UCSD-AML1 (cell line): ENCODE results near the gene SULT1C3.
"Not testable (repeated sequence)": the region's sequence is repeated elsewhere in the genome, so short reads cannot be mapped to it uniquely, and the experiment has no call there.

Experiments
- DNase-seq: peaks from one replicate; lab custom pipeline; 2025; ENCODE audit not compliant: unreplicated experiment; lab: John Stamatoyannopoulos, UW

SULT1C3 gene

GRCh38 chr2:108243566-108243965 is 3.8 kb downstream of the SULT1C3 start:
- DNase-seq = no peak

DNA sequence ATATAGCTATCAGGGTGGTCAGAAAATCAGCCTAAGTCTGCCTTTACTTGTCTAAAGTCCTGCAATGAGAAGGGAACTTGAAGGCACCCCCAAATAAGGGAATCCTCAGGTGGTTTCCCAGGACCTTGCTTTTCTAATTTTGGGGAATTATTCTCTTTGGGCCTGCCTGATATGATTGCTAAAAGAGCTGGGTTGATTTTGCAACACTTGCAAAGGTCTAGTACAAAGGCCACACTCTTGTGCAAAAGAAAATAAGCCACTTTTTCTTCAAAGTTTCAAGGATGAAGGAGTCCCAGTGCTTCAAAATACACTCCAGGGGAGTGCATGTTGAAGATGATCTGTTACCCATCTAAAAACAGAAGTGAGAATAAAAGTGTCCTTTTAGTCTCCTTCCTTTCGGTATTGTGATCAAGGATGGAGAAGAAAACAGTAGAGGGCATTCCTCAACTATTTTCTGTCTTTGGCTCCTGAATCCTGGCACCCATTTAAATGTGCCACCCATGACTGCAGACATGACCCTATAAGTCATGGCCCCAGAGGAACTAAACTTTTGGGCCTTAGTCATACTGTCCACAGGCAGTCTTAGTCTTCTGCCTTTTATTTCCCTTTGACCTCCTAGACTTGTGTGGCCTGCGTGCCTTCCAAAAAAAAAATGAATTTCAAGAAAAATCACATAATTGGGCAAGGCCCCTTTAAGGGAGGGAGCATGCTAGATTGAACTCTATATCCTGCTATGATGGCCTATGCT is 5.1 kb downstream of the SULT1C3 start:
- DNase-seq = no peak

DNA sequence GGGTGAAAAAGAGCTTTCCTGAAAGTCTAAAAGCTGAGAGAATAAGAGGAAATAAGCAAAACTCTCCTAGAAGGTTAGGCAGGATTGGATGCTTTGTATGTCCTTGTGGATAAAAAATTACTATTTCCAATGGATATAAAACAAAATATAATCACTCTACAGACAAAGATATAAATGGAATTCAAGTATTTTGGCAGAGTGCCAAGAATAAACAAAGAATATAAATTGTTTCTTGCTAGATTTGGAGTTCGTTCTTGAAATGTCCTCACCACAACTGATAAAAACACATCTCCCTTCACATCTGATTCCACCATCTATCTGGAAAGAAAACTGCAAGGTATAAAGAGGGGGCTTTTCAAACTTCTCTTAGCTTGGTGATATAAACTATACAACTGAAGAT is 13.3 kb downstream of the SULT1C3 start:
- DNase-seq = no peak

DNA sequence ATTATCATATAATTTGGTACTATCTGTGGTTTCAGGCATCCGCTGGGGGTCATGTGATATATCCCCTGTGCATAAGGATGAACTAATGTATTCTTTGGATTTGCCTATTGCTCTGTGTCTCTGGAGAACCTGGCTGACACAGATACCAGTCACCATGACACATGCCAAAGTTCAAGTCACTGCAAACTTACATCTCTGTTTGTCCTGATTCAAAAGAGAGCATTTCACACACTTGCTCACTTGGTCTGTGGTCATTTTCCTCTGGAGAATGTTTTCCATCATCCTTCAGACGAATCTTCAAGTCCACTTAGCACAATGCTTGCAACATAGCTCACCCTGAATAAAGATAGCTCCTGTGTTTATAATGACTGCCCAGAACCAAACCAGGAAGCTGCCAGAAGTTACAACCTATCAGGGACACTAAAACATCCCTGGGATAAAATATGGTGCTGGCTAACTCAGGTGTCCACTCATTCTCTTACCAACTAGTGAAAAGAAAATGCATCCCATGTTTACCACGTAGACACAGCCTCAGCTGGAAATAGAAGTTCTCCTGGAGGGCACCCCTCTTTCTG is 18.1 kb downstream of the SULT1C3 start:
- DNase-seq = no peak

DNA sequence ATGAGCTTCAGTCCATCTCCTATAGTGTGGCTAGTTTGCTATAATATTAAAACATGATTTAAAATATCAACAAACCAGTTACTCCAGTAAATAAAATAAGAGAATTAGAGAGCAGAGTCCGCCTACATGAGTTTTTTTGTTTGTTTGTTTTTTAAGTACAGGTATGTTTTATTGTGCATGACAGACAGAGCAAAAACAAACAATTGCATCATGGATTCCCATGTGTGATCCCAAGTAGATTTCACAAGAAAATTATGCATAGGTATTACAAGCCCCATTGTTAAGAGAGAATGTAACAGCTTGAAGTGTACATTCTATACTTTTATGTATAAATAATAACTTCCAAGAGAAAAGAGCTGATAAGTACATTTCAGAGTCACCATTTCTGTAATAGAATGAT is 21.0 kb downstream of the SULT1C3 start:
- no peak for DNase-seq

DNA sequence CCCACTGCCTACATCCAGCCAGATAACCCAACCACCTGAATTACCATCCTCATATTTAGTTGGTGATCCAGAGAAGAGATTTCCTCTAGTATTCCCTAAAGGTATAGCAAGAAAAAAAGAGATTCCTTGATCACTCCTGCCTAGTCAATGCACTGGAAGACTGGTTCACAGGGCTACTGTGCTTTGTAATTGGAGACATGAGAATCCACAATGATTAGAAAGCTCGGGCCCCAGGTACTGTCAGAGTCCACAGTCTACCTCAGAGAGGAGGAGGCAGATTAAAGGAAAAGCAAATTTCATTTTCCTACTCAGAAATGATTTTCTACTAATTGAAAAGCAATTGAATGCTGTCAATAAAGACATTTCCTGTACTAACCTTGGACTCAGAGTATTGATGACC is 22.3 kb downstream of the SULT1C3 start:
- DNase-seq = no peak

GRCh38 chr2:108263401-108263800 is 23.6 kb downstream of the SULT1C3 start:
- no peak for DNase-seq

DNA sequence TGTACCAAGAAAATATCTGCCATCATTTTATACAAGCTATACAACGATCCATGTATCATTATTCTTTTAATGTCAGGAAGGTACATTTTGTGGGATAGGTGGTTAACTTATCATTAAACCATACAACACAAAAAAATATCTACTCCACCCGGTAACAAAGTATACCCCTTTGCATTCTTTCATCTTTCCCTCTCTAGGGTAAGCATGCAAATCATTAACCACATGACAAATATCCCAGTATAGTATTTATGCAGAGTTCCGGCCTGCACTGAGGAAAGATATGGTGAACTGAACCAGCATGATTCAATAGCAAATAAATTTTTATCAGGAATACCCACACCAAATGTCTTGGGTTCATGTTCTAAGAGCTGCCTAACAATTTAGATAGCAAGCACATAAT is 26.4 kb downstream of the SULT1C3 start:
- DNase-seq = no peak

- no peak for DNase-seq
Measured at GRCh38 chr2:108267101-108267500, 27.3 kb downstream of the SULT1C3 start.

- no peak for DNase-seq
Measured at GRCh38 chr2:108268001-108268400, 28.2 kb downstream of the SULT1C3 start.

DNA sequence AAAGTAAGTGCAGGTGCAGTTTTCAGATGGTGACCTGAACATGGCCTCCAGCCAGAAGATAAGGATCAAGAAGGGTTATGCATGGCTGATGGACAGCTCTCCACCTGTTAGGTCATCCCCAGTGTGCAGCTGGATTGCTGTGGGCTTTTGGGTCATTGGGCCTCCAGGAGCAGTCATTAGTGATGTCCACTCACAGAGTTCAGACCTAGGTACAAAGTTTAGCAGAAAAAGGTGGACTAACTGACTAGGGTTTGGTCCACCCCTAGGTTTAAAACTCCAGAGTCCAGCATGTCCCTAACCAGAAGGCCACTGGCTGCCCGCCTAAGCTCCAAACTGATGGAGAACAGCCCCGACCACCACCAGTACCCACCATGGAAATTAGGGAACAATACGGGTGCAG is 30.6 kb downstream of the SULT1C3 start:
- DNase-seq = no peak

- DNase-seq = no peak
Measured at GRCh38 chr2:108270768-108271506, 31.2 kb downstream of the SULT1C3 start.

DNA sequence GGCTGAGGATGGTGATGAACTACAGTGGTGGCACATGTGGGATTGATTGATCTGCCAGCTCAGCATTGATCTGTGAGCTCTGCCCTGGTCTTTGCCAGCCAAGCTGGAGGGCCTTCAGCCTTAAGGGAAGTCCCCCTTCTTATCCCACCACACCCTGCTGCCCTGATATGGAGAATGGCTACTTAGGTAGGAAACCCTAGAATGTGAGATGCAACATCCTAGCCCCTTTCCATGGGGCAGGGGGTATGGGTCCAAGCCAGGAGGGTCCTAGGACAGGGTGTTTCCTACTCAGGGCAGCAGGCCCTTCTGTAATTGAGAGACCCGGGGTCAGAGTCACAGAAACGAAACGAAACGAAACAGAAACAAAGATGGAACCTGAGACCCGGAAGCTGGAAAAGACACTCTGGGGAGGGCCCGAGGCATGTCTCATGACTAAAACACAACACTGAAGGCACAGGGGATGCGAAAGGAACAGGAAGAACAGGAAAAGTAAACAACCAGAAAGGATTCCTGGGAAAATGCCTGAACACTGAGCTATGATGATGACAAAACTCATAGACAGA is 32.0 kb downstream of the SULT1C3 start:
- no peak for DNase-seq

DNA sequence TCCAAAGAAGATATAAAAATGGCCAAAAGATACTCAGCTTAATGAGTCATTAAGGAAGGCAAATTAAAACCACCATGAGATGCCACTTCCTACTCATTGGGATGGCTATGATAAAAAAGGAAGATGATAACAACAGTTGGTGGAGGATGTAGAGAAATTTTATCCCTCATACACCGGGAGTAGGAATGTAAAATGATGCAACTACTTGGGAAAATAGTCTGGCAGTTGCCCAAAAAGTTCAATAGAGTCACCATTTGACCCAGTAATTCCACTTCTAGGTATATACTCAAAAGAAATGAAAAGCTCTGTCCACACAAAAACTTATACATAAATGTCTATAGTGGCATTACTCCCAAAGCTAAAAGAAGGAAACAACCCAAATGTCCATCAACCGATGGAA is 38.9 kb downstream of the SULT1C3 start:
- no peak for DNase-seq

GRCh38 chr2:108279468-108279867 is 39.7 kb downstream of the SULT1C3 start:
- no peak for DNase-seq

DNA sequence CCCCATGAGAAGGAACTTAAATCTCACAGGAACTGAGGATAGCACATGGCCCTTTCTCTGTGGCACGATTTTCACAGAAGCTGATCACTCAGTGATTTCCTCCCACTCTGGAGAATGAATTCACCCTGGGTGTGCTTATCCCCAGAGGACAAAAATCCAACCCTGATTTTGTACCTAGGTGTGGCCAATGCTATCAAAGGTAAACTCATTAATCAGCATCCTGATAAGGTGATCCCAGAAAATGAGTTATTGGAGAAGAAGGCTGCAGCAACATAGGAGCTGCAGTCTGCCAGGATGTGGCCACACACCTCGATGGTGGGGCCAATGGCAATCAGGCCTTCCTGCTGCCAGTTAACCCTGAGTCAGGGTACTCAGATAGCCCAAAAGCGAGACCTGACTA is 40.7 kb downstream of the SULT1C3 start:
- DNase-seq = no peak

DNA sequence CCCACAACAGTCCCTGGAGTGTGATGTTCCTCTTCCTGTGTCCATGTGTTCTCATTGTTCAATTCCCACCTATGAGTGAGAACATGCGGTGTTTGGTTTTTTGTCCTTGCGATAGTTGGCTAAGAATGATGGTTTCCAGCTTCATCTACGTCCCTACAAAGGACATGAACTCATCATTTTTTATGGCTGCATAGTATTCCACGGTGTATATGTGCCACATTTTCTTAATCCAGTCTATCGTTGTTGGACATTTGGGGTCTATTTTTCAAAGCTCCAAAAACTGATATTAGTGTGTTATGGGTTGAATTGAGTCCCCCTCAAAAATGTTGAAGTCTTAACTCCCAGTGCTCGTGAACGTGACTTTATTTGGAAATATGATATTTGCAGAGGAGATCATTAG is 44.8 kb downstream of the SULT1C3 start:
- DNase-seq = not testable (repeated sequence)

GRCh38 chr2:108285616-108286015 is 45.8 kb downstream of the SULT1C3 start:
- DNase-seq = no peak

- no peak for DNase-seq
Measured at GRCh38 chr2:108287169-108287568, 47.4 kb downstream of the SULT1C3 start.

- DNase-seq = no peak
Measured at GRCh38 chr2:108288534-108289106, 48.9 kb downstream of the SULT1C3 start, which contains the start of gene SULT1C2. SULT1C2 (plus strand) TSS chr2:108288895; CDS start chr2:108293668, 4,773 bp downstream.

- DNase-seq = no peak
Measured at GRCh38 chr2:108293850-108294249, 54.1 kb downstream of the SULT1C3 start.
